WI38 (cell line): ENCODE data around the gene NAGPA.
"Not testable (repeated sequence)": the region's sequence is repeated elsewhere in the genome, so short reads cannot be mapped to it uniquely, and the experiment has no call there.

Experiments
- H3K4me3 ChIP-seq: 2 replicates; pipeline ENCODE4 v1.5.1; 2011; ENCODE audit warnings: low read depth, mild to moderate bottlenecking, control low read depth, low read length
- TF ChIP-seq, protein P1 (sequence below): IDR thresholded peaks from 2 replicates; pipeline ENCODE4 v1.5.1; 2012; ENCODE audit warnings: low read depth, mild to moderate bottlenecking, control low read depth, low read length

Gene NAGPA

DNA sequence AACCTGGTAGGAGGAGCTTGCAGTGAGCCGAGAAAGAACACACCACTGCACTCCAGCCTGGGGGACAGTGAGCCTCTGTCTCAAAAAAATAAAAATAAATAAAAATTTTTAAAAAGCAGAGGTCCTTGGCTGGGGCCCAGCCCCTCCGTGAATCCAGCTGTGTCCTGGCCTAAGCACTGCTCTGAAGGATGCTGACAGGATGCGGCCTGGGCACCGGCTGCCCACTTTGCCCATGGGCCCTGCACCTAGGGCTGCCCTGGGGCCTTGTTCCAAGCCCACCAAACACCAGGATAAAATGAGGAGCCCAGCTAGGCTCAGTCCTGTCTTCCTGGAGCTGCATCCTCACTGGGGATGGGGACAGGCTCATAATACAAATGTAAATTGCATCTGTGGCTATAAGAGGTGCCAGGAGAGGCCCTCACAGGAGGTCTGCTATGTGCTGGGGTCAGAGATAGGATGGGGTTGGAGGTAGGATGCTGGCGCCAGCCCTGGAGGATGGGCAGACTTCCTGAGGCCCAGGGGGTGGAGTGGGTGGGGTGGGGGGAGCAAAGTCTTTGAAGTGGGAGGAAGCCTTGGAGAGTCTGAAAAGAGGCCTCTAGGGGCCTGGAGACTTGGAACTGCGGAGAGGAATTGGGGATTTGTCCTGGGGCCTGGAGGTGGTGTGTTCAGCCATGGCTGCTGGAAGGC is 25.8 kb upstream of the NAGPA start:
- TF ChIP-seq, protein P1, sequence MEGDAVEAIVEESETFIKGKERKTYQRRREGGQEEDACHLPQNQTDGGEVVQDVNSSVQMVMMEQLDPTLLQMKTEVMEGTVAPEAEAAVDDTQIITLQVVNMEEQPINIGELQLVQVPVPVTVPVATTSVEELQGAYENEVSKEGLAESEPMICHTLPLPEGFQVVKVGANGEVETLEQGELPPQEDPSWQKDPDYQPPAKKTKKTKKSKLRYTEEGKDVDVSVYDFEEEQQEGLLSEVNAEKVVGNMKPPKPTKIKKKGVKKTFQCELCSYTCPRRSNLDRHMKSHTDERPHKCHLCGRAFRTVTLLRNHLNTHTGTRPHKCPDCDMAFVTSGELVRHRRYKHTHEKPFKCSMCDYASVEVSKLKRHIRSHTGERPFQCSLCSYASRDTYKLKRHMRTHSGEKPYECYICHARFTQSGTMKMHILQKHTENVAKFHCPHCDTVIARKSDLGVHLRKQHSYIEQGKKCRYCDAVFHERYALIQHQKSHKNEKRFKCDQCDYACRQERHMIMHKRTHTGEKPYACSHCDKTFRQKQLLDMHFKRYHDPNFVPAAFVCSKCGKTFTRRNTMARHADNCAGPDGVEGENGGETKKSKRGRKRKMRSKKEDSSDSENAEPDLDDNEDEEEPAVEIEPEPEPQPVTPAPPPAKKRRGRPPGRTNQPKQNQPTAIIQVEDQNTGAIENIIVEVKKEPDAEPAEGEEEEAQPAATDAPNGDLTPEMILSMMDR: no peak
- no peak overlapping the region for H3K4me3 ChIP-seq

DNA sequence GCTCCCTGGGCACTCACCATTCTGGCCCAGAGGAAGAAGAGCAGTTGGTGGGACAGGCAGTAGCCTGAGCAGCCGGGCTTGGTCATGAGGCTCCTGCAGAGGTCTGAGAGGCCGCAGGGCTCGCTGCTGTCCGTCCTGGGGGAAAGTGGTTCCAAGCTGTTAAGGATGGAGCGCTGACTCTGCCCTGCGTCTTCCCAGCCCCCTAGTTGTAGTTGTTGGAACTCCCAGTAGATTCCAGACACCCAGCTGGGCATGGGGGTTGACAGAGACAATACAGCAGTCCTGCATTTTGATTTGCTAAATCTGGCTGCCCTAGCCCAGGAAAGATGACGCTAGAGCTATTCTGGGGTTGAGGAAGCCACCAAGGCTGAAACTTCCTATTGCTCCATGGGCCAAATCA is 24.7 kb upstream of the NAGPA start:
- H3K4me3 ChIP-seq: no peak overlapping the region
- TF ChIP-seq, protein P1: peak; percentile 30; the same call in 1 of the 2 replicates

DNA sequence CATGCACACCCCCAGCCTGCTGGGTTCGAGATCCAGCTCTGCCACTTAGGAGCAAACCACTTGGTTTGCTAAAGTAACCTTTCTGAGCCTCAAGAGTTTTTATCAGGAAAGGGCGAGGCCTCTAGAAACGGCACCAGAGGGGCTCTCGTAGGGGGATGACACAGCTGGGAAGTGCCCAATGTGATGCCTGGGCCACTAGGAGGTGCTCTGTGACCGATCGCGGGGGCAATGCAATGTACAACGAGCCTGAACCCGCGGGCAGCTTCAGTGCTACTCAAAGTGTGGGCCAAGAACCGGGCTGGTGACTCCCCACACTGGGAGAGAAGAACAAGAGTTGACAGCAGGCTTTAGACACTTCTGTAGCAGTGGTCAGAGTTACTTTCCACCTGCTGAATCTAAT is 22.6 kb upstream of the NAGPA start:
- no peak overlapping the region for H3K4me3 ChIP-seq
- TF ChIP-seq, protein P1: 0 out of 2 replicates have a peak, but pooled peaks have one; percentile 35

GRCh38 chr16:5054876-5055865 is 21.4 kb upstream of the NAGPA start:
- H3K4me3 ChIP-seq: no peak overlapping the region
- TF ChIP-seq, protein P1: no peak

- TF ChIP-seq, protein P1: no peak
These were observed 13.2 kb upstream of the NAGPA start for GRCh38 chr16:5046914-5047313.

DNA sequence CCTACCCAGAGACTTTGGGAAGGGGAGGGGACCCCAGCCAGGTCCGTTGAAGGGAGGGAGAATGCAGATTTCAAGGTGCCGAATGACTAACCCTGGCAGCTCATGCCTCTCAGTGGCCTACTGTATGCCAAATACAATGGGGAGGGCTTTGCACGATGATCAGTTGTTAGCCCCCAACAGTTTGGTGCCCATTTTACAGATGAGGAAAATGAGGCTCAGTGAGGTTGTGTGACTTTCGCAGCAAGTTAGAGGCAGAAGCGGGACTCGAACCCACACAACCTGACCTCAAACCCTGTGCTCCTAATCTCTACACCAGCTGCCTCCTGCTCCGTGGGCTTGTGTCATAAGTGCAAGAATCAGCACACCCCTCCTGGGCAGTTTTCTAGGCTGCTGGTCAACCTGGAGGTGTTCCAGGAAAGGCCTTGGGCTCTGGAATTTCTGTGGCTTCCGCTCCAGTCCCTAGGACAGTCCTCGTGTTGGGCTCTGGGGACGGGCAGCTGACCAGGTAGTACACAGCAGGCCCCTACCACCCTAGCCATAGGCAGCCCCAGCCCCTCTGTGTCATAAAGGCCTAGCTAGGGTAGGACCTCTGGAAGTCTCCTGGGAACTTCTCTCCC is 11.9 kb upstream of the NAGPA start:
- no peak overlapping the region for H3K4me3 ChIP-seq
- TF ChIP-seq, protein P1: no peak

More at GRCh38 chr16:5046914-5047313, 13.2 kb upstream of the NAGPA start:
- no peak overlapping the region for H3K4me3 ChIP-seq

DNA sequence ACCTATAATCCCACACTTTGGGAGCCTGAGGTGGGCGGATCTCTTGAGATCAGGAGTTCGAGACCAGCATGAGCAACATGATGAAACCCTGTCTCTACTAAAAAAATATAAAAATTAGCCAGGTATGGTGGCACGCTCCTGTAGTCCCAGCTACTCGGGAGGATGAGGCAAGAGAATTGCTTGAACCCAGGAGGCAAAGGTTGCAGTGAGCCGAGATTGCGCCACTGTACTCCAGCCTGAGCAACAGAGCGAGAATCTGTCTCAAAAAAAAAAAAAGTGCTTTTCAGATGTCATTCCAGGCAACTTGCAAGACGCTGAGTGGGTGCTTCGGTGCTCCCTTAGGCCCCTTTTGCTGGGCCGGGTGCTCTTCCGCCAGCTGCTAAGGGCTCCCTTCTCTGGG is 10.8 kb upstream of the NAGPA start:
- H3K4me3 ChIP-seq: not testable (repeated sequence)
